ENCODE measurements around the gene CCL25. TPM values are rescaled to one million over a fixed set of nuclear protein-coding genes. Genes with fewer than 3 reads are reported as not detected.

CCL25 gene
- total RNA-seq, 2 donors from 2014 or later = not detected

DNA sequence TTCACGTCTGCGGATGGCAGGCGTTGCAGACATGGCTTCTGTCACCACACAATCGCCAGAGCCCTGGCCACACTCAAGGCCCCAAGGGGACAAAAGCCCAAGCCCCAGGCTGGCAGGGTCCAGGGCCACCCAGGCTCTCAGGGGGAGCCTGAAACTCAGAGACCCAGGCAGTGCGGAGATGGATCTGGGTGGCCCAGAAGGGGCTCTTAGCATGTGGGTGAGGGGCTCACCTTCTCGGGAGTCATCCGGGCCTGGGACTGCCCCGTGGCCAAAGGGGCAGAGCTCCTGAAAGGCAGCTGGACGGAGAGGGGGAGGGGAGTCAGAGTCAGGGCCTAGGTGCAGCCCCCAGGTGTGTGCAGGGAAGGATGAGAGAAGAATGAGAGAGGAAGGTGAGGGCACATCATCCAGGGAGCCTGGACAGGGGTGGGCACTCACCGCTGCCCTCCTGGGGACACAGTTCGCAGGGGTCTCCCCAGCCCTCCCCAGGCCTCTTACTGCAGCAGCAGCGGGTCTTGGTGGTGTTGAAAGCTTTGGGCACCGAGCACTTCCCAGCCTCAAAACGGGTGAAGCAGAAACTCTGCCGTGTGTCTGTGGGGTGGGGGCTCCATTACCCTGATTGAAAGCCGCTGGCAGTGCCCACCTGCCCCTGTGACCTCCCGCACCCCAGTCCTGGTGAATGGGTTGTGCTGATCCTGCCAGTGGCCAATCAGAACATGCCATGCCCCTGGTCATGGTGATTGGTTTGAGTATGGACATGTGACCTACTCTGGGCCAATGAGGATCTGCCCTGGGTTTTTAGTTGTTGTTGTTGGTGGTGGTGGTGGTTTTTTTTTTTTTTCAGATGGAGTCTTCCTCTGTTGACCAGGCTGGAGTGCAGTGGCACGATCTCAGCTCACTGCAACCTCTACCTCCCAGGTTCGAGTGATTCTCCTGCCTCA, 37.4 kb downstream of the CCL25 start:
- no peaks in the 10 kb centered on the region for H3K27me3 ChIP-seq (replicated peaks; ENCODE audit: insufficient read depth)
- intact Hi-C loops (cut with DNase I) = no loop called here
- H3K4me1 ChIP-seq (replicated peaks) = no peaks in the 10 kb centered on the region
- TF ChIP-seq POLR2A (IDR thresholded peaks at IDR 0.05) (no peak), POLR2AphosphoS5 (IDR thresholded peaks at IDR 0.05) (no peak)
- TF ChIP-seq, protein P1, sequence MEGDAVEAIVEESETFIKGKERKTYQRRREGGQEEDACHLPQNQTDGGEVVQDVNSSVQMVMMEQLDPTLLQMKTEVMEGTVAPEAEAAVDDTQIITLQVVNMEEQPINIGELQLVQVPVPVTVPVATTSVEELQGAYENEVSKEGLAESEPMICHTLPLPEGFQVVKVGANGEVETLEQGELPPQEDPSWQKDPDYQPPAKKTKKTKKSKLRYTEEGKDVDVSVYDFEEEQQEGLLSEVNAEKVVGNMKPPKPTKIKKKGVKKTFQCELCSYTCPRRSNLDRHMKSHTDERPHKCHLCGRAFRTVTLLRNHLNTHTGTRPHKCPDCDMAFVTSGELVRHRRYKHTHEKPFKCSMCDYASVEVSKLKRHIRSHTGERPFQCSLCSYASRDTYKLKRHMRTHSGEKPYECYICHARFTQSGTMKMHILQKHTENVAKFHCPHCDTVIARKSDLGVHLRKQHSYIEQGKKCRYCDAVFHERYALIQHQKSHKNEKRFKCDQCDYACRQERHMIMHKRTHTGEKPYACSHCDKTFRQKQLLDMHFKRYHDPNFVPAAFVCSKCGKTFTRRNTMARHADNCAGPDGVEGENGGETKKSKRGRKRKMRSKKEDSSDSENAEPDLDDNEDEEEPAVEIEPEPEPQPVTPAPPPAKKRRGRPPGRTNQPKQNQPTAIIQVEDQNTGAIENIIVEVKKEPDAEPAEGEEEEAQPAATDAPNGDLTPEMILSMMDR (IDR thresholded peaks at IDR 0.05) = no peak
- WGBS = 86% methylated on average over 17 of the region's 19 CpGs
- no peak for DNase-seq (ENCODE audit: low spot score)
- no peaks in the 10 kb centered on the region for H3K36me3 ChIP-seq
- no peak overlapping the region for H3K27ac ChIP-seq
- H3K9me3 ChIP-seq = no peaks in the 10 kb centered on the region
- H3K4me3 ChIP-seq = no peak overlapping the region

DNA sequence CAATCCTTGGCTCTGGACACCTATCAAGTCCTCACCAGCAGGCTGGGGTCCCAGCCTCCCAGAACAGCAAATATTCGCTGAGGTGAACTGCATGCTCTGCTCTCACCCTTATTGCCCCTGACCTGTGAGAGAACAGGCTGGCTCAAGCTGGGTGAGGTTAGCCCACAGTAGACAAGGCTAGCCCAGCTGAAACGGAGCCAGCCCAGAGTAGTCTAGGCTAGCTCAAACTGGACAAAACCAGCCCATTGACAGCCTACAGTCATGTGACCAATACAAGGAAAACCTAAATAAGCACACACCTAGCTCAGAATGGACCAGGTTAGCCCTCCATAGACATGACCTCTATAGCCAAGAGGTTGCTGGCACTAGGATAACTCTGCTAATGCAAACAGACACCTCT, 38.4 kb downstream of the CCL25 start:
- Histone ChIP-seq H3K27ac (no peak overlapping the region), H3K36me3 (no peaks in the 10 kb centered on the region), H3K27me3 (replicated peaks; ENCODE audit: insufficient read depth) (no peaks in the 10 kb centered on the region), H3K9me3 (no peaks in the 10 kb centered on the region), H3K4me1 (replicated peaks) (no peaks in the 10 kb centered on the region), H3K4me3 (no peak overlapping the region)
- DNase-seq (ENCODE audit: low spot score) = no peak
- TF ChIP-seq, protein P1 (IDR thresholded peaks at IDR 0.05) = no peak
- TF ChIP-seq POLR2AphosphoS5 (IDR thresholded peaks at IDR 0.05) (no peak), POLR2A (IDR thresholded peaks at IDR 0.05) (no peak)
- intact Hi-C loops (cut with DNase I) = no loop called here
- WGBS = 100% methylated on average over 2 of the region's 2 CpGs

DNA sequence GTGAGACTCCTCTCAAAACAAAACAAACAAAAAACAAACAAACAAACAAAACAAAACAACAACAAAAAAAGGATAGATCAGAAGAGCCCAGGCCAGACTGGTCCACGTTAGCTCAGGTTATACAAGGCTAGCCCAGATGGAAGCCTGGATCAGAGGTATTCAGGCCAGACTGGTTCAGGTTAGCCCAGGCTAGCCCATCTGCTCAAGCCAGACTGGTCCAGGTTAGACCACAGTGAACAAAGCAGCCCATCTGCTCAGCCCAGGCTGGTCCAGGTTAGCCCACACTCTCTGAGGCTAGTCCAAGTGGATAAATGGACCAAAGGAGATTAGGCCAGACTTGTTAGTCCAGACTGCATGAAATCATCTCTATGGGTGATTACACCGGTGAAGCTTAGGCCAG, 41.2 kb downstream of the CCL25 start:
- Histone ChIP-seq H3K9me3 (no peaks in the 10 kb centered on the region), H3K4me3 (no peak overlapping the region), H3K27ac (no peak overlapping the region), H3K4me1 (replicated peaks) (no peaks in the 10 kb centered on the region), H3K36me3 (no peaks in the 10 kb centered on the region), H3K27me3 (replicated peaks; ENCODE audit: insufficient read depth) (no peaks in the 10 kb centered on the region)
- intact Hi-C loops (cut with DNase I) = no loop called here
- no peak for TF ChIP-seq POLR2A (IDR thresholded peaks at IDR 0.05)
- no peak for TF ChIP-seq POLR2AphosphoS5 (IDR thresholded peaks at IDR 0.05)
- TF ChIP-seq, protein P1 (IDR thresholded peaks at IDR 0.05) = no peak
- no peak for DNase-seq (ENCODE audit: low spot score)
- 97% methylated on average over 2 of the region's 2 CpGs for WGBS

DNA sequence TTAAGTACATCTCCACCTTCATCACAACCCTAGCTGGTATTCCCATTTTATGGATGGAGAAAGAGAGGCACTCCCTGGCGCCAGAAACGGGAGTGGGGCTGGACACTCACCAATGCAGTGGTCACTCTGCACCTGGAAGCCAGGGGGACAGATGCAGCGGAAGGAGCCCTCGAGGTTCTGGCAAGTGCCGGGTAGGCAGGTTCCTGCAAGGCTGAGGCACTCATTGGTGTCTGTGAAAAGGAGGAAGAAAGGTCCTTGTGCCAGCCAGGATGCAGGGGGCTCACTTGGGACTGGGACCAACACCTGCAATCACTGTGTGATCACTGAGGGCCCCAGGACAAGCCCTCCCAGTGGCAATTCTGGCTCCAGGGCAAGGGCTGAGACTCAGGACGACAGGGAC, 41.8 kb downstream of the CCL25 start:
- intact Hi-C loops (cut with DNase I) = no loop called here
- no peak for DNase-seq (ENCODE audit: low spot score)
- H3K9me3 ChIP-seq = no peaks in the 10 kb centered on the region
- H3K27me3 ChIP-seq (replicated peaks; ENCODE audit: insufficient read depth) = no peaks in the 10 kb centered on the region
- H3K4me3 ChIP-seq = no peak overlapping the region
- no peak overlapping the region for H3K27ac ChIP-seq
- TF ChIP-seq POLR2AphosphoS5 (IDR thresholded peaks at IDR 0.05) (no peak), POLR2A (IDR thresholded peaks at IDR 0.05) (no peak)
- TF ChIP-seq, protein P1 (IDR thresholded peaks at IDR 0.05) = no peak
- H3K36me3 ChIP-seq = no peaks in the 10 kb centered on the region
- 91% methylated on average over 6 of the region's 6 CpGs for WGBS
- no peaks in the 10 kb centered on the region for H3K4me1 ChIP-seq (replicated peaks)

All from prostate gland (tissue), 2 donors.